ENCODE results near the gene TNS4.

DNA sequence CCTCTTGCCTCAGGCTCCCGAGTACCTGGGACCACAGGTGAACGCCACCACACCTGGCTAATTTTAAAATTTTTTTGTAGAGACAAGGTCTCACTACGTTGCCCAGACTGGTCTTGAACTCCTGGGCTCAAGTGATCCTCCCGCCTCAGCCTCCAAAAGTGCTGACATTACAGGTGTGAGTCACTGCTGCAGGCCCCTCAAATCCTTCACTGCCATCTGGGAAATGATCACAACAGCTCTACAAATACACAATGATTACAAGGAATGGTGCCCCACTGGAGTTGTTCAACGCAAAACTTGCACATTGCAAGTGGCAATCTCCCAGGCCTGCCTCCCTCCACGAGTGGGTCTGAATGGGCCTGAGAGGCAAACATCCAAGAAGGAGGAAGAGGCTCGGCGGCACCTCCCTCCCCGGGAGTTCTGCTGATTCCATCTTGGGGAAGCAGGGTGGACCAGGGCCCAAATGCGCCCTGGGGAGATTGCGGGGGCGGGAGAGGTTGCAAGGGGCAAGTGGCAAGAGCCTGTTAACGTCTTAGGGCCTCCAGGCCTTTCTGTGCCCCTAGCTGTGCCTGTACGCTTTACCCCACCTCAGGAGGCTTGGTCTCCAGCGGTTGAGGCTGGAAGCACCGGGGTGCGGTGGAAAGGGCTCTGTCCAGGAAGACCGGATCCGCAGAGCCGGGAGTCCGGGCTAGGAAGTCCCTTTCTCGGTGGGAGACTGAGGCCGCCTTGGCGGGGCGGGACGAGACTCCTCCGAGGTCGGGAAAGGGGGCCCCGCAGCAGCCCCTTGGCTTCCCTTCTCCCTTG is 58.8 kb downstream of the TNS4 start:
- no peak for TF ChIP-seq EP300 (IDR thresholded peaks at IDR 0.05)
- TF ChIP-seq, protein P1, sequence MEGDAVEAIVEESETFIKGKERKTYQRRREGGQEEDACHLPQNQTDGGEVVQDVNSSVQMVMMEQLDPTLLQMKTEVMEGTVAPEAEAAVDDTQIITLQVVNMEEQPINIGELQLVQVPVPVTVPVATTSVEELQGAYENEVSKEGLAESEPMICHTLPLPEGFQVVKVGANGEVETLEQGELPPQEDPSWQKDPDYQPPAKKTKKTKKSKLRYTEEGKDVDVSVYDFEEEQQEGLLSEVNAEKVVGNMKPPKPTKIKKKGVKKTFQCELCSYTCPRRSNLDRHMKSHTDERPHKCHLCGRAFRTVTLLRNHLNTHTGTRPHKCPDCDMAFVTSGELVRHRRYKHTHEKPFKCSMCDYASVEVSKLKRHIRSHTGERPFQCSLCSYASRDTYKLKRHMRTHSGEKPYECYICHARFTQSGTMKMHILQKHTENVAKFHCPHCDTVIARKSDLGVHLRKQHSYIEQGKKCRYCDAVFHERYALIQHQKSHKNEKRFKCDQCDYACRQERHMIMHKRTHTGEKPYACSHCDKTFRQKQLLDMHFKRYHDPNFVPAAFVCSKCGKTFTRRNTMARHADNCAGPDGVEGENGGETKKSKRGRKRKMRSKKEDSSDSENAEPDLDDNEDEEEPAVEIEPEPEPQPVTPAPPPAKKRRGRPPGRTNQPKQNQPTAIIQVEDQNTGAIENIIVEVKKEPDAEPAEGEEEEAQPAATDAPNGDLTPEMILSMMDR (IDR thresholded peaks at IDR 0.05): peak in 1 of 5 experiments; percentile 35

Measured in tibial nerve (tissue), 4 donors.